ENCODE results near the gene HEATR5A. TPM values are rescaled to one million over a fixed set of nuclear protein-coding genes. Genes with fewer than 3 reads are reported as not detected.

The HEATR5A gene
- total and polyA plus RNA-seq, 2 of the 13 experiments (the other 11 are each of a cell fraction or from before 2014, with no cell fraction given): 36.4 to 105 TPM

- peak; percentile 96 for TF ChIP-seq ETS1 (CRISPR knock-in tag; IDR thresholded peaks at IDR 0.05)
- TF ChIP-seq MYC (CRISPR knock-in tag; IDR thresholded peaks at IDR 0.05; ENCODE audit: borderline replicate concordance): peak; percentile 100
- no peak for TF ChIP-seq TCF7L2 (IDR thresholded peaks at IDR 0.05; ENCODE audit: low read depth, low read length)
- TF ChIP-seq PAWR (CRISPR knock-in tag; IDR thresholded peaks at IDR 0.05; ENCODE audit: borderline replicate concordance): peak; percentile 100
- peak; percentile 89; the same call in 1 of the 2 replicates for TF ChIP-seq TEF (CRISPR knock-in tag; IDR thresholded peaks at IDR 0.05)
- TF ChIP-seq PHF8 (CRISPR knock-in tag; IDR thresholded peaks at IDR 0.05): peak; percentile 100
- peak; percentile 91; the same call in 1 of the 2 replicates for TF ChIP-seq ZNF703 (CRISPR knock-in tag; IDR thresholded peaks at IDR 0.05; ENCODE audit: borderline replicate concordance)
- peak; percentile 93 for TF ChIP-seq XBP1 (CRISPR knock-in tag; IDR thresholded peaks at IDR 0.05)
- TF ChIP-seq ZNF691 (CRISPR knock-in tag; IDR thresholded peaks at IDR 0.05; ENCODE audit: borderline replicate concordance, low read depth): peak; percentile 98
- TF ChIP-seq HOXA3 (CRISPR knock-in tag; IDR thresholded peaks at IDR 0.05): peak; percentile 98
- TF ChIP-seq PTBP1 (IDR thresholded peaks at IDR 0.05; ENCODE audit: low read depth, low read length, poor library complexity, severe bottlenecking): peak; percentile 88
- no peak for TF ChIP-seq NPAS2 (CRISPR knock-in tag; IDR thresholded peaks at IDR 0.05; ENCODE audit: borderline replicate concordance)
- peak; percentile 93 for TF ChIP-seq ZKSCAN5 (CRISPR knock-in tag; IDR thresholded peaks at IDR 0.05)
- TF ChIP-seq ZNF3 (CRISPR knock-in tag; IDR thresholded peaks at IDR 0.05): peak; percentile 71; the same call in 1 of the 2 replicates
- TF ChIP-seq ZNF33B (CRISPR knock-in tag; IDR thresholded peaks at IDR 0.05): peak; percentile 99
- TF ChIP-seq DBP (CRISPR knock-in tag; IDR thresholded peaks at IDR 0.05; ENCODE audit: not compliant biosample characterization): peak; percentile 99
- TF ChIP-seq ZNF318 (CRISPR knock-in tag; IDR thresholded peaks at IDR 0.05): peak; percentile 100
Measured at GRCh38 chr14:31456841-31457664, 36.7 kb upstream of the HEATR5A start, which contains the start of gene DTD2 (continued).
